Urothelium cell line (cell line): Measurements from ENCODE around the gene ROBO2.

Experiments used
- DNase-seq: peaks from one replicate; pipeline ENCODE4 v3.0.0; 2011; ENCODE audit warnings: low spot score, mixed read lengths
- FAIRE-seq: peaks from 2 replicates; lab custom pipeline; 2011; peaks lifted over from hg19 to GRCh38; lab: Jason Lieb, UNC

ROBO2 gene

GRCh38 chr3:77620009-77620408 lies 580.1 kb downstream of the ROBO2 start:
- DNase-seq (no peak), FAIRE-seq (no peak)

- no peak for FAIRE-seq
- no peak for DNase-seq
Observed at GRCh38 chr3:77623500-77623899, 583.6 kb downstream of the ROBO2 start.

- no peak for FAIRE-seq
- no peak for DNase-seq
Observed at GRCh38 chr3:77626157-77626556, 586.3 kb downstream of the ROBO2 start.

GRCh38 chr3:77648214-77648613 lies 608.3 kb downstream of the ROBO2 start:
- no peak for FAIRE-seq
- no peak for DNase-seq

- FAIRE-seq (no peak), DNase-seq (no peak)
Observed at GRCh38 chr3:77648664-77649063, 608.8 kb downstream of the ROBO2 start.

GRCh38 chr3:77652624-77653023 lies 612.7 kb downstream of the ROBO2 start:
- DNase-seq, result no peak
- no peak for FAIRE-seq

- no peak for DNase-seq
- FAIRE-seq, result no peak
Observed at GRCh38 chr3:77655396-77655795, 615.5 kb downstream of the ROBO2 start.

- DNase-seq (no peak), FAIRE-seq (no peak)
Observed at GRCh38 chr3:77660718-77661117, 620.8 kb downstream of the ROBO2 start.

- DNase-seq, result no peak
- FAIRE-seq, result no peak
Observed at GRCh38 chr3:77667901-77668300, 628.0 kb downstream of the ROBO2 start.

GRCh38 chr3:77668376-77668775 lies 628.5 kb downstream of the ROBO2 start:
- FAIRE-seq (no peak), DNase-seq (no peak)

- FAIRE-seq (no peak), DNase-seq (no peak)
Observed at GRCh38 chr3:77672016-77672415, 632.1 kb downstream of the ROBO2 start.

GRCh38 chr3:77682162-77682561 lies 642.3 kb downstream of the ROBO2 start:
- no peak for FAIRE-seq

GRCh38 chr3:77684115-77684514 lies 644.2 kb downstream of the ROBO2 start:
- FAIRE-seq, result no peak

More at GRCh38 chr3:77682162-77682561, 642.3 kb downstream of the ROBO2 start:
- no peak for DNase-seq

GRCh38 chr3:77685713-77686112 lies 645.8 kb downstream of the ROBO2 start:
- FAIRE-seq (no peak), DNase-seq (no peak)

More at GRCh38 chr3:77684115-77684514, 644.2 kb downstream of the ROBO2 start:
- DNase-seq, result no peak

GRCh38 chr3:77686560-77686959 lies 646.7 kb downstream of the ROBO2 start:
- DNase-seq (no peak), FAIRE-seq (no peak)

- FAIRE-seq (no peak), DNase-seq (no peak)
Observed at GRCh38 chr3:77687545-77687944, 647.6 kb downstream of the ROBO2 start.

GRCh38 chr3:77690284-77690845 lies 650.5 kb downstream of the ROBO2 start:
- FAIRE-seq (no peak), DNase-seq (no peak)

- DNase-seq (no peak), FAIRE-seq (no peak)
Observed at GRCh38 chr3:77693147-77693546, 653.2 kb downstream of the ROBO2 start.

GRCh38 chr3:77699125-77699691 lies 659.3 kb downstream of the ROBO2 start:
- no peak for DNase-seq
- no peak for FAIRE-seq
